Measurements from ENCODE around the gene PPAN. TPM values are rescaled to one million over a fixed set of nuclear protein-coding genes. Genes with fewer than 3 reads are reported as not detected.

Gene PPAN
- total RNA-seq, 4 donors from 2014 or later = 25.7 to 45.3 (median 35.8) TPM

DNA sequence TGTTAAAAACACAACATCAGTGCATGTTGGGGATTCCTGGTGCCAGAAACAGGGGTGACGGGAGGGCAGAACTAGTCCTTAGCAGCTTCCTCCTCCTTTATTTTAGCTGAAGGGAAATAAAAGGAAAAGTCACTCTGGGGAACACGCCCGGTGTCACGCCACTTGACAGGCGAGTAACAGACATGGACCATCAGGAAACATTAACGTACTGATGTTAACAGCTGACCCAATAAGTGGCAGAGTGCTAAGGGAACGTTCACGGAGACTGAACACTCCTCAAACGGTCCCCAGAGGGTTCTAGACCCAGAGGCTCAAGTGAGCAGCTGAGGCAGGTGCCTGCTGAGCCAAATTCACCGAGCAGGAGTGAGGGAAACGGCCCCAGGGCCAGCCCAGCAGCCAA lies 27.4 kb downstream of the PPAN start:
- DNase-seq (ENCODE audit: low spot score in 2 of 2) = no peak
- H3K4me1 ChIP-seq = no peaks in the 10 kb centered on the region
- WGBS, 2 donors = 87 to 90% methylated on average over 10 to 11 of the region's 11 CpGs
- peaks cover 10 to 100% (median 37%) of the 10 kb centered on the region in 3 donors for H3K36me3 ChIP-seq
- H3K9me3 ChIP-seq = no peaks in the 10 kb centered on the region
- no peaks in the 10 kb centered on the region for H3K27me3 ChIP-seq
- no peak overlapping the region for H3K27ac ChIP-seq
- TF ChIP-seq EP300 (IDR thresholded peaks at IDR 0.05) = no peak
- TF ChIP-seq, protein P1, sequence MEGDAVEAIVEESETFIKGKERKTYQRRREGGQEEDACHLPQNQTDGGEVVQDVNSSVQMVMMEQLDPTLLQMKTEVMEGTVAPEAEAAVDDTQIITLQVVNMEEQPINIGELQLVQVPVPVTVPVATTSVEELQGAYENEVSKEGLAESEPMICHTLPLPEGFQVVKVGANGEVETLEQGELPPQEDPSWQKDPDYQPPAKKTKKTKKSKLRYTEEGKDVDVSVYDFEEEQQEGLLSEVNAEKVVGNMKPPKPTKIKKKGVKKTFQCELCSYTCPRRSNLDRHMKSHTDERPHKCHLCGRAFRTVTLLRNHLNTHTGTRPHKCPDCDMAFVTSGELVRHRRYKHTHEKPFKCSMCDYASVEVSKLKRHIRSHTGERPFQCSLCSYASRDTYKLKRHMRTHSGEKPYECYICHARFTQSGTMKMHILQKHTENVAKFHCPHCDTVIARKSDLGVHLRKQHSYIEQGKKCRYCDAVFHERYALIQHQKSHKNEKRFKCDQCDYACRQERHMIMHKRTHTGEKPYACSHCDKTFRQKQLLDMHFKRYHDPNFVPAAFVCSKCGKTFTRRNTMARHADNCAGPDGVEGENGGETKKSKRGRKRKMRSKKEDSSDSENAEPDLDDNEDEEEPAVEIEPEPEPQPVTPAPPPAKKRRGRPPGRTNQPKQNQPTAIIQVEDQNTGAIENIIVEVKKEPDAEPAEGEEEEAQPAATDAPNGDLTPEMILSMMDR (IDR thresholded peaks at IDR 0.05) = no peak
- TF ChIP-seq POLR2A (IDR thresholded peaks at IDR 0.05) = no peak
- no peak overlapping the region for H3K4me3 ChIP-seq

DNA sequence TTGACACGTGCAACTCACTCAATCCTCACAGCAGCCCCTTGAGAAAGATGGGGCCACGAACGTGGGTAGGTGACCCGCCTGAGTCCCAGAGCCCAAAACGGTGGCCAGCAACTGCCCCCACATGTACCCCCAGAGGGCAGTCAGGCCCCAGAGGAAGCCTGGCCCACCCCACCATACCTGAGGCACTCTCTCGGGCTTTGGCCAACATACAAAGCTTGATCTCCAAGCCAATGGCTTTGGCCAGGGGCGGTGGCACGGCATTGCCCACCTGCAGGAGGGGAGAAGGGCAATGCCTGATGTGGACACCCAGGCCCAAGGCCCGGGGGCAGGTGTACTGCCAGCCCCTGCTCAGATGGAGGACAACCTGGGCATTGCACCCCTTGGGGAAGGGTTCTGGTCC lies 27.9 kb downstream of the PPAN start:
- peaks cover 10 to 100% (median 37%) of the 10 kb centered on the region in 3 donors for H3K36me3 ChIP-seq

DNA sequence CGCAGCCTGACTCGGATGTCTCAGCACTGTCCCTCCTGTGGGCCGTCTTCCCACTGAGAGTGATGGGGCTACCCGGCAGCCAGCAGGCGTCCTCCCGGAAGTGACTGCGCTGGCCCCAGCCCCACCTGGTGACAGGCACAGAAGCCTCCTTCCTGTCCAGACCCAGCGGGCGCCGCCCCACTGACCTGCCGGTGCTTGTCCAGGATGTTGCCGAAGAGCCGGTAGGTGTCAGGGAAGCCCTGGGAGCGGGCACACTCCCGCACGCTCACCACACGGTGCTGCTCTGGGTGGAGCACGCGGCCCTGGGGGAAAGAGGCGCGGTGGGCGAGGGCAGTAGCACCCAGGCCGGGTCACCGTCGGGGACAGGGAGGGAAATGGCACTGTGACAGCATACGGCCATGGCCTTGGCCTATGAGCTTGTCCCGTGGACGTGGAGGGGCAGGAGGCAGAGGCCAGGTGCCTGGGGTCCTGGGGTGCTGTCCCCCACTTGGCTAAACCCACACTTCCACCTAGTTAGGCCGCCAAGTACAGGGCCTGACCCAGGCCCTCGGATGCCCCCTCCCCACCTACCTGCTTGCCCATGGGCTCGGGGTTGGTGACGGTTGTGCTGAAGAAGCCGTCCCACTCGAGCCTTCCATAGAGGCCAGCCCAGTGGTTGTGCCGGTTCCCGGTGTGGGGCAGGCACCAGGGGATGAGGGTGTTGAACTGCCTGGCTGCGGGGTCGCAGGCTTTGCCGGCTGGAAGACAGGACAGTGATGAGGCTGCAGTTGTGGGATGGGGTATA lies 29.6 kb downstream of the PPAN start:
- Histone ChIP-seq H3K4me1 (no peaks in the 10 kb centered on the region), H3K4me3 (no peak overlapping the region), H3K27ac (no peak overlapping the region), H3K9me3 (no peaks in the 10 kb centered on the region), H3K27me3 (no peaks in the 10 kb centered on the region), H3K36me3 (peaks cover 12 to 100% (median 46%) of the 10 kb centered on the region in 3 donors)
- 88 to 91% methylated on average over 28 to 29 of the region's 39 CpGs for WGBS, 2 donors
- DNase-seq (ENCODE audit: low spot score in 2 of 2) = no peak
- TF ChIP-seq, protein P1 (IDR thresholded peaks at IDR 0.05) = no peak

More for the DNA sequence above, 27.9 kb downstream of the PPAN start:
- Histone ChIP-seq H3K4me1 (no peaks in the 10 kb centered on the region), H3K4me3 (no peak overlapping the region), H3K27me3 (no peaks in the 10 kb centered on the region), H3K9me3 (no peaks in the 10 kb centered on the region), H3K27ac (no peak overlapping the region)
- DNase-seq (ENCODE audit: low spot score in 2 of 2) = no peak
- WGBS, 2 donors = 82 to 88% methylated on average over 8 to 9 of the region's 9 CpGs
- TF ChIP-seq, protein P1 (IDR thresholded peaks at IDR 0.05) = no peak
- TF ChIP-seq POLR2A (IDR thresholded peaks at IDR 0.05) = no peak
- TF ChIP-seq EP300 (IDR thresholded peaks at IDR 0.05) = no peak

DNA sequence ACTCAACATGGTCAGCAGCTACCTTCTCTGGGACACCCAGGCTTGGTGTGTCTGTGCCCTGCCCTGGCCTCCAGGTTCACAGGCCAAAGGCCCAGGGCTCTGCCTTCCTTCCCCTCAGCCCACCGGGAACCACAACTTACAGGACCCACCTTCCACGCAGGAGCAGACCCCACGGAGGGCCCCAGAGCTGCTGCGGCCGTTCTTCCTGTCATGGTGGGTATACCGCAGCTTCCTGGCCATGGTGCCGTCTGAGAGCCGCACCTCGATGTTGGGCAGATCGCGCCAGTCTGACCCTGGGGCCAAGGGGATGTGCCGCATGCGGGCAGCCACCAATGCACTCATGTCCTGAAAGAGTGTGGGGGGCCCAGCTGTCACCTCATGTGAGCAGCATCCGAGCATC lies 30.8 kb downstream of the PPAN start:
- peaks cover 12 to 100% (median 53%) of the 10 kb centered on the region in 3 donors for H3K36me3 ChIP-seq
- 87 to 93% methylated on average over 4 to 14 of the region's 14 CpGs for WGBS, 2 donors
- TF ChIP-seq POLR2A (IDR thresholded peaks at IDR 0.05) (no peak), EP300 (IDR thresholded peaks at IDR 0.05) (no peak)
- TF ChIP-seq, protein P1 (IDR thresholded peaks at IDR 0.05) = no peak
- no peak for DNase-seq (ENCODE audit: low spot score in 2 of 2)
- no peak overlapping the region for H3K27ac ChIP-seq
- H3K27me3 ChIP-seq = no peaks in the 10 kb centered on the region
- H3K9me3 ChIP-seq = no peaks in the 10 kb centered on the region
- H3K4me1 ChIP-seq = no peaks in the 10 kb centered on the region
- no peak overlapping the region for H3K4me3 ChIP-seq

Measured in tibial nerve (tissue), 4 donors.